GM18508 (cell line): ENCODE measurements around the gene CA4.
A peak's percentile ranks its signal among the peaks of the same experiment; 100 is the strongest.

ENCODE experiments used
- ATAC-seq: cut with Tn5 transposase; IDR thresholded peaks from one replicate; pipeline ENCODE4 v1.9.1; 2021; ENCODE audit warnings: moderate number of reproducible peaks; ENCODE audit not compliant: insufficient read depth, unreplicated experiment

CA4 gene

DNA sequence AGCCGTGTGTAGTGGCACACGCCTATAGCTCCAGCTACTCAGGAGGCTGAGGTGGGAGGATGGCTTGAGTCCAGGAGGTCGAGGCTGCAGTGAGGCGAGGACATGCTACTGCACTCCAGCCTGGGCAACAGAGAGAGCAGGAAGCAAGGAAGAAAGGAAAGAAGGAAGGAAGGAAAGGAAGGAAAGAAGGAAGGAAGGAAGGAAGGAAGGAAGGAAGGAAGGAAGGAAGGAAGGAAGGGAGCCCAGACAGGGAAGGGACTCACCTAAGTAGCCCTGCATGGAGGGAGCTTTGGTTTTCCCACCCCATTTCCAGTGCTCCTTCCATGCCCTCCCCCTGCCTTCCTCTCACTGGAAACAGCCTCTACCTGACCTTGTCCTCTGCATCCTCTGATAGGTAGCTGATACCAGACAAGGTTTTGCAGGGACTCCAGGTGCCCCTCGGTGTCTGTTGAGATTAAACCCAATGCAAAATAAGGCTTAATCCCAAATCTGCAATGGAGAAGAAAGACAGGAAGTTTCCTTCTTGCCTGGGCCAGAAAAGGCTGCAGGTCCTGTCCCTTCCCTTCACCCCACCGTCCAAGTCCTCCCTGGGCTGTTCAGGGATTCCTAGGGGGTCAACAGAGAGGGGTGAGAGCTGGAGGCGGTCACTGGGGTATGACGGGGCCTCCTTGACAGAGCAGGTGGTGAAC lies 21.5 kb upstream of the CA4 start:
- ATAC-seq, result no peak

- ATAC-seq, result no peak
These were observed 20.6 kb upstream of the CA4 start for GRCh38 chr17:60129164-60129563.

DNA sequence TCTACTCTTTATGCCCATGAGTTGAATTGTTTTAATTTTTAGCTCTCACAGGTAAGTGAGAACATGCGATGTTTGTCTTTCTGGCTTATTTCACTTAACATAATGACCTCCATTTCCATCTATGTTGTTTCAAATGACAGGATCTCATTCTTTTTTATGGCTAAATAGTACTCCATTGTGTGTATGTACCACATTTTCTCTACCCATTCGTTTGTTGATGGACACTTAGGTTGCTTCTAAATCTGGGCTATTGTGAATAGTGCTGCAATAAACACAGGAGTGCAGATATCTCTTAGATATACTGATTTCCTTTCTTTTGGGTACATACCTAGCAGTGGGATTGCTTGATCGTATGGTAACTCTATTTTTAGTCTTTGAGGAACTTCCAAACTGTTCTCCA lies 19.3 kb upstream of the CA4 start:
- ATAC-seq, result no peak

DNA sequence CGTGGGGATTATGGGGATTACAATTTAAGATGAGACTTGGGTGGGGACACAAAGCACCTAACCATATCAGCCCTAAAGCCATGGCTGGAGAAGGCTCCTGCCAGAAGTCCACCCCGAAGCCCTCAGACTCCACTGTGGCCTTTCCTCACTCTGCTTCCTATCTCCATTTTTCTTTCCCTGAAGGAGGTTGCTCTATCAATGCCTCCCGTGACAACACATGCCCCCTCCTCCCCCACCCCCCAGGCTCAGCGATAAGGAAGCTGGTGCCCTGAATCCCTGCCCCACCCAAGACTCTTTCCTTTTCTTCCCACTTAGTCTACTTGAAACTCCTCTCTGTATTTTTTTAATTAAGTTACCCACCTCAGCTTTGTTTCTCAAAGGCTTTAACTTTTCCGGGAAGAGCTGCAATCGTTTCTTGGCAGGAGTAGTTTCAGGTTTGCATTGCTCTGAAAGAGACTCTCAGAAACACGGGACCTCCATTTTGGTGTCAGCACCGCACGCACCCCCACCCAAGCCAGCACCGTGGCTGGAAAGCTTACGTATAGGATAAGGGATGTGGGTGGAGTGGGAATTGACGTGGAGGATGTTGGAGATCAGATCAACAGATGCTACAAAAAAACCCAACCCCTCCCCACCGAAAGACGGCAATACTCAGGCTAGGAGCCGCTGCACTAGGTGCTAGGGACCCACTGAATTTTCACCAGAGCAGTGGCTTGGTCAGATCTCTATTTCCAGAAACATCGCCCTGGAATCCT lies 15.2 kb upstream of the CA4 start:
- ATAC-seq, result no peak

DNA sequence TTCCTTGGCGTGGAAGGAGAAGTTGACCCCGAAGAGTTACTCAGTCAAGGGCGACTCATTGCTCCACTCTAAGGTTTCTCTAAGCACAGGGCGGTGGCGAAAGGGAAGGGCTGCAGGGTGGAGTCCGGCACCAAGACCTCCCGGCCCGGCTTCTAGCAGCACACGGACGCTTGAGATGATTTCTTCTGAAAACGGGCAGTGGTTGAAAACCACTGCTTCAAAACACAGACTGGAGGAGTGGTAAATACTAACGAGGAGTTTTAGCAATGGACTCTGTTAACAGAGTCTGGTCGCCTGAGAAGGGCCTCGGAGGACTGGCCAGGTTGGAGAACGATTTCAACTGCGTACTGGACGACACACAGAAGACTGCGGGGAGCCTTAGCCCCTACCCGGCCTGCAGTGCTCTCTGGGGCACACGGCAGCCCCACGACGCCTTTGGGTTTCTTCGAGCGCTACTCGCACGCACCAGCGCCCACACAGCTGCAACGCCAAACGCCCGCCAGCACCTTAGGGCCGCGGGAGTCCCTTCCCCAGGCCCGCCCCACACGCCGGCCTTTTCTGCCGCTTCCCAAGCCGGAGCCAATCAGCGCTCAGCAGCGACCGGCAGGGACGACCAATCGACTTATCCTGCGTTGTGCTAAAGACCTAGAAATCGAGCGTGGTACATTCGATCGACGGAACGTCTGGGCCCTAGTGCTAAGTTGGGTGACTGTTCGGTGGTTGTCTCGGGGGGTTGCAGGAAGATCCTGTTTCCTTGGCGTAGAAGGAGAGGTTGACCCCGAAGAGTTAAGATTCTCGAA lies 14.4 kb upstream of the CA4 start:
- peak; percentile 56 for ATAC-seq

DNA sequence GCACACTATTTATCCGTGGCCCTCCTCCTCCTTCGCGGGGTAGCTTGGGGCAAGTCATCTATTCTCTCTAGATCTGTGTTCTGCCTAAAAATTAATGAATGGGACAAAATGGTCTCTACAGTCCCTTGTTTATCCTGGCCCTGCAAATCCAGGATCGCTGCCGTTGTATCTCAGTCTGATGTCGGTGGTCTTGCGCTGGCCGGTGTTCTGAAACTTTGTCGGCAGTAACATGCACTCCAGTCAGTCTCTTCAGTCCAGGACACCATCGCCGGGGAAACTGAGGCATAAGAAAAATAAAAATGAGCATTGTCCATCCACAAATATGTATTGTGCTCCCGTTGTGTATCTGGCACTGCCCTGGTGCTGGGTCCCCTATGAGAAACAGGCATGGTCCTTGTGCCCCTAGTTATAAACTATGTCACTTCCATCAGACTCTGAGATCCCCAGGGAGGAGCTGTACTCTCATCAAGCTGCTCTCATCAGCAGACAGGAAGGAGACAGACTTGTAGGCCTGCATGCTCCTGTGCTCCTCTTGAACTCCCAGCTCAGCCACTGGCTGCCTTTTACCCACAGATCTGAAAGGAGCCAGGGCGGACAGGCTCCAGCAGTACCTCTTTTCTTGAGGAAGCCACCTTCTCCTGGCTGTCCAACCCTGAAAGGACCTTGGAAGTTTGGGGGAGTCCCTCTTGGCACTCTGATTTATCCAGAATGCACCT lies 13.7 kb upstream of the CA4 start:
- ATAC-seq, result no peak

GRCh38 chr17:60137731-60138130 lies 12.0 kb upstream of the CA4 start:
- ATAC-seq, result no peak

DNA sequence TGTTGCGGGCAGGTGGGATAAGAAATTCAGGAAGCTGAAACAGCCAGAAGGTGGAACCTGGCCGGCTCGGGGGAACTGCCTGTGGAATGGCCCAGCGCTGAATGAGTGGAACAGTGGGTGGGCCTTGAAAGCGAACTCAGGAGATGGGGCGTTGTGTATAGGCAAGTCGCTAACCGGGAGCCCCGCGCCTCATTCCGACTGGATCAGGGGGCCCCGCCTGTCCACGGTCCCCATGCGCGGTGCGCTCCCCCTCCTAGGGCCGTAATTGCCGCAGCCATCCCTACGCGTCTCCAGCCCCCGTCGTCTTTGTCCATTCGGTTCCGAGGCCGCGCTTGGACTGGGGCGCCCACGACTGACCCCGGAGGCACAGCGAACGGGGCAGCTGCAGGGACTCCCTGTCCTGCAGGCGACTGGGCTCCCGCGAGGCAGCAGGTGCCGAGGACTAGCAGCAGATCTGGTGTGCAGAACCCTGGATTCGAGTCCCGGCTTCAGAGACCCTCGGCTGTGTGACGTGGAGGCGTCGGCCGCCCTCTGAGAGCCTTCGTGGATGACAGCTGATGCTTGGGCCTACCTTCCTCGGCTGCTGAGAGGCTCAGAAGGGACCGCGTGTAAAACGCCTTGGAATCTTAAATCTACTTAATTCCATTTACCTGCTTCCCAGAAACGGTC lies 10.9 kb upstream of the CA4 start:
- no peak for ATAC-seq

DNA sequence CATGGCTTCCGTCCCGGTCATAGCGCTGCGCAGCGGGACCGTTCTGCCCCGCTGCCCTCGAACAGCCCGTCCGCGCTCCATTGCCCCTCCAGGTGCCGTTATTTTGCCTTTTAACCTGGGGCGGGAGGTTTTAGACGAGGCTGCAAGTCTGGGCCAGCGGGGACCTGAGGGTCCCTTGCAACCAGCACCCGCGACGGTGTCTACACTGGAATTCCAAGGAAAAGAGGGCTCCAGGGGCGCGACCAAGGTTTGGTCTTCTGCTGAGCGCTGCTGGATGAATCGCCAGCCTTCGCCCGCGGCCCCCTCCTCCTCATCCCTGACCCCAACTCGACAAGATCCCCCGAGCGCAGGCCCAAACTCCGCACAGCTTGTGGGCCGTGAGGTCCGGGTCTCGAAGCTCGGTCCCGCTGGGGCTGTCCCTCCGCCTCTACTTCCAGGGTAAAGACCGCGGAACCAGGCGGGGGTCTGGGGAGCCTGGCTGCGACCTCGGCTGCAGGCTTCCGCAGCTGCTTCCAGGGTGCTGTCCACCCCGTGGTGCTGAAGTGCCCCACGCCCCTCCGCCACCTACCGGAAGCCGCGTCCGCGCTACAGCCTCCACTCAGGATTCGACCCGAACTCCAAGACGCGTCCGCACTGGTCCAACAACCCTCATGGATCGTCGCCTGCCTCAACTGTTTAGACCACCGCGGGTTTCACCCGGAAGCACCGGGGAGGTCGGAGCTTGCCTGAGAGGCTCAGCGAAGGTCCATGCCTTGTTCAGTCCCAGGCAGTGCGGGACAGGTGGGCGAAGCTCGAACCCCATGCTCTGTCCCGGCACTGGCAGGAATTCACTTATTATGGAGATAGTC lies 10.1 kb upstream of the CA4 start:
- no peak for ATAC-seq

GRCh38 chr17:60141111-60142018 lies 8.4 kb upstream of the CA4 start:
- no peak for ATAC-seq

GRCh38 chr17:60142872-60143499 lies 6.8 kb upstream of the CA4 start:
- ATAC-seq, result no peak

DNA sequence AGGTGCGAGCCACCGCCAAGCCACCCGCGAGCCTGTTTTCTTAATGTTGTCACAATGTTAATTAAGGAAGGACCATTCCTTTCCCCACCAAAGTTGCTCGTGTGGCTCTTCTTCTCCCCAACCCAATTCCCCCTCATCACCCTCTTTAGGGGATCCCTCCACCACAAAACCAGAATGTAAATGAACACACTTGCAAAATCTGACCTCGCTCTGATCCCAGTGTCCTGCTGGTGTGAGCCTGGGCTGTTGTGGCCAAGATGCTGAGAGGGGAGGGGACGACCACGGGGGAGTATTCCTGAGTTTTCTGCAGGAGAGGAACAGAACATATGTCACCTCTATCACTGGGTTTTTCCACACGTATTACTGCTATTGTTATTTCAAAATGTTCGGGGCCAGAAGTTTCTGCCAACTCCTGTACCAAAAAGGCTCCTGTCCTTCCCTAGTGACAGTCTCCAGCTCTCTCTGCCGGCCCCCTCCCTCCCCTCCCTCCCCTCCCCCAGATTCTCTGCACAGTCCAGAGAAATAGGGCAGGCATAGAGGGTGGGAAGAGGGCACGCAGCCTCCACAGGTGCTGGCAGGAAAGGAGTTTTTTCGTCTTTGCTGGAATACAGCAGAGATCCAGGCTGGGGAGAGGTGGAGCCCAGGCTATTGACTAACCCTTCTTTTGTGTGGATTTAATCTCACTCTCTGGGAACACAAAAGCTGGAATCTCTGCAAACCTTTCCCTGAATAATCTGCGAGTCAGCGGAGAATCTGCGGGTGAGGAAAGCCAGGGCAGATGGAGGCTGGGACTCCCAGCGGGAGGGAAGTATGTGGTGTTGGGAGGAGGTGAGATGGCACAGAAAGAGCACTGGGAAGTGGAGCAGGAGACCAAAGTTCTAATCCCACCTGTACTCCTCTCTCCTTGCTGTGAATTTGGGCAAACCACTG lies 4.5 kb upstream of the CA4 start:
- ATAC-seq, result no peak

- no peak for ATAC-seq
These were observed 3.6 kb upstream of the CA4 start for GRCh38 chr17:60146206-60146605.

GRCh38 chr17:60147553-60148223 lies 2.1 kb upstream of the CA4 start:
- ATAC-seq, result no peak

GRCh38 chr17:60148373-60148772 lies 1.4 kb upstream of the CA4 start:
- no peak for ATAC-seq

GRCh38 chr17:60151355-60151754 lies 1.6 kb downstream of the CA4 start:
- peak; percentile 68 for ATAC-seq
